GM06990 (cell line): ENCODE data around the gene ZNF746.

Experiments
- DNase-seq: peaks from one replicate; pipeline ENCODE4 v3.0.0-alpha.2; 2011; ENCODE audit not compliant: insufficient read length; ENCODE audit errors: extremely low read depth
- H3K27me3 ChIP-seq: replicated peaks from 2 replicates; pipeline ENCODE4 v1.6.0; 2011; ENCODE audit warnings: low read length; ENCODE audit not compliant: control insufficient read depth, insufficient read depth
- H3K36me3 ChIP-seq: 2 replicates; pipeline ENCODE4 v1.5.1; 2011; ENCODE audit warnings: low read length; ENCODE audit not compliant: control insufficient read depth, insufficient read depth
- H3K4me3 ChIP-seq: replicated peaks from 2 replicates; pipeline ENCODE4 v1.5.1; 2011; ENCODE audit warnings: low read depth, mild to moderate bottlenecking, control low read depth, low read length
- CTCF ChIP-seq: IDR thresholded peaks from 2 replicates; pipeline ENCODE4 v1.5.1; 2011; ENCODE audit warnings: low read length, control low read depth, mild to moderate bottlenecking, inconsistent platforms; ENCODE audit not compliant: insufficient read depth, poor library complexity, severe bottlenecking

ZNF746 gene

GRCh38 chr7:149462101-149462520 is 35.5 kb downstream of the ZNF746 start:
- DNase-seq: no peak

GRCh38 chr7:149460493-149461277 is 36.9 kb downstream of the ZNF746 start, which contains the start of gene ZNF777:
Gene ZNF777, minus strand, starts transcription at chr7:149461062. Its CDS starts 5,040 bp downstream, at chr7:149456022.
- no peaks in the 10 kb centered on the region for H3K36me3 ChIP-seq
- DNase-seq: peak; percentile 82
- peak within 1 kb of the TSS; percentile 75 for H3K4me3 ChIP-seq
- peak; percentile 49 for TF ChIP-seq CTCF
- no peaks in the 10 kb centered on the region for H3K27me3 ChIP-seq

More at GRCh38 chr7:149462101-149462520, 35.5 kb downstream of the ZNF746 start:
- TF ChIP-seq CTCF: no peak
- Histone ChIP-seq H3K36me3 (no peaks in the 10 kb centered on the region), H3K4me3 (no peak overlapping the region), H3K27me3 (no peaks in the 10 kb centered on the region)

- peaks cover 4% of the 10 kb centered on the region for H3K36me3 ChIP-seq
- TF ChIP-seq CTCF: no peak
- no peaks in the 10 kb centered on the region for H3K27me3 ChIP-seq
- peak; percentile 60 for DNase-seq
- peak overlapping the region; percentile 75 for H3K4me3 ChIP-seq
Observed at GRCh38 chr7:149459540-149460452, 37.8 kb downstream of the ZNF746 start.

GRCh38 chr7:149459201-149459539 is 38.4 kb downstream of the ZNF746 start:
- no peaks in the 10 kb centered on the region for H3K27me3 ChIP-seq
- no peak for TF ChIP-seq CTCF
- H3K36me3 ChIP-seq: peaks cover 7% of the 10 kb centered on the region
- peak overlapping the region; percentile 66 for H3K4me3 ChIP-seq
- DNase-seq: no peak

GRCh38 chr7:149458235-149458634 is 39.4 kb downstream of the ZNF746 start:
- no peak for DNase-seq
- no peak overlapping the region for H3K4me3 ChIP-seq
- H3K36me3 ChIP-seq: peaks cover 8% of the 10 kb centered on the region
- no peak for TF ChIP-seq CTCF
- no peaks in the 10 kb centered on the region for H3K27me3 ChIP-seq
